OCI-M2 (cell line): ENCODE measurements around the gene DLG4.

Experiments used
- DNase-seq: peaks from one replicate; lab custom pipeline; 2025; ENCODE audit not compliant: unreplicated experiment; lab: John Stamatoyannopoulos, UW

The DLG4 gene

GRCh38 chr17:7233701-7234082 is 14.1 kb upstream of the DLG4 start:
- DNase-seq, result no peak

GRCh38 chr17:7232114-7232513 is 12.5 kb upstream of the DLG4 start:
- no peak for DNase-seq

GRCh38 chr17:7229504-7229903 is 9.9 kb upstream of the DLG4 start:
- no peak for DNase-seq

GRCh38 chr17:7228920-7229319 is 9.3 kb upstream of the DLG4 start:
- no peak for DNase-seq

GRCh38 chr17:7226721-7227710 is 7.4 kb upstream of the DLG4 start:
- no peak for DNase-seq

- DNase-seq, result no peak
Measured at GRCh38 chr17:7225711-7226331, 6.2 kb upstream of the DLG4 start.

GRCh38 chr17:7224661-7225111 is 5.0 kb upstream of the DLG4 start:
- no peak for DNase-seq

GRCh38 chr17:7224110-7224509 is 4.5 kb upstream of the DLG4 start:
- DNase-seq, result no peak

GRCh38 chr17:7223375-7223774 is 3.7 kb upstream of the DLG4 start:
- no peak for DNase-seq

GRCh38 chr17:7222972-7223292 is 3.3 kb upstream of the DLG4 start:
- no peak for DNase-seq

GRCh38 chr17:7222093-7222971 is 2.7 kb upstream of the DLG4 start:
- DNase-seq, result no peak

- DNase-seq, result no peak
Measured at GRCh38 chr17:7221278-7222092, 1.8 kb upstream of the DLG4 start.

GRCh38 chr17:7220593-7221277 is 1.1 kb upstream of the DLG4 start:
- no peak for DNase-seq

GRCh38 chr17:7219229-7219811 is 316 bp downstream of the DLG4 start:
- DNase-seq, result no peak

GRCh38 chr17:7218758-7219157 is 878 bp downstream of the DLG4 start:
- no peak for DNase-seq

GRCh38 chr17:7218166-7218565 is 1.5 kb downstream of the DLG4 start:
- DNase-seq, result no peak

GRCh38 chr17:7217113-7217987 is 2.3 kb downstream of the DLG4 start:
- no peak for DNase-seq

- no peak for DNase-seq
Measured at GRCh38 chr17:7216242-7217112, 3.2 kb downstream of the DLG4 start.
